Measurements from ENCODE around the gene TSPAN9. TPM values are rescaled to one million over a fixed set of nuclear protein-coding genes. Genes with fewer than 3 reads are reported as not detected.

Gene TSPAN9
- total RNA-seq, 2 donors from 2014 or later: 39.5 to 50.2 TPM

- H3K36me3 ChIP-seq: no peaks in the 10 kb centered on the region
- no peaks in the 10 kb centered on the region for H3K4me1 ChIP-seq (ENCODE audit: control insufficient read depth in 1 of 2, low read depth in 2 of 2)
- DNase-seq (ENCODE audit: low spot score) (no peak), ATAC-seq (ENCODE audit: insufficient number of reproducible peaks, low FRiP score, low read depth) (no peak)
- H3K4me3 ChIP-seq: no peak overlapping the region
- no peak overlapping the region for H3K27ac ChIP-seq
- no peaks in the 10 kb centered on the region for H3K9me3 ChIP-seq
- H3K27me3 ChIP-seq (replicated peaks; ENCODE audit: insufficient read depth): no peaks in the 10 kb centered on the region
- no peak for TF ChIP-seq CTCF (IDR thresholded peaks at IDR 0.05)
These were observed 99.6 kb downstream of the TSPAN9 start for GRCh38 chr12:3176754-3177153.

GRCh38 chr12:3177778-3178425 is 100.7 kb downstream of the TSPAN9 start:
- no peaks in the 10 kb centered on the region for H3K36me3 ChIP-seq
- no peaks in the 10 kb centered on the region for H3K27me3 ChIP-seq (replicated peaks; ENCODE audit: insufficient read depth)
- no peak overlapping the region for H3K27ac ChIP-seq
- no peak for DNase-seq (ENCODE audit: low spot score)
- H3K9me3 ChIP-seq: no peaks in the 10 kb centered on the region
- no peak overlapping the region for H3K4me3 ChIP-seq
- TF ChIP-seq CTCF (IDR thresholded peaks at IDR 0.05): no peak
- no peak for ATAC-seq (ENCODE audit: insufficient number of reproducible peaks, low FRiP score, low read depth)
- no peaks in the 10 kb centered on the region for H3K4me1 ChIP-seq (ENCODE audit: control insufficient read depth in 1 of 2, low read depth in 2 of 2)

- H3K4me1 ChIP-seq (ENCODE audit: control insufficient read depth in 1 of 2, low read depth in 2 of 2): no peaks in the 10 kb centered on the region
- no peaks in the 10 kb centered on the region for H3K9me3 ChIP-seq
- H3K4me3 ChIP-seq: no peak overlapping the region
- DNase-seq (ENCODE audit: low spot score) (no peak), ATAC-seq (ENCODE audit: insufficient number of reproducible peaks, low FRiP score, low read depth) (no peak)
- H3K36me3 ChIP-seq: no peaks in the 10 kb centered on the region
- no peaks in the 10 kb centered on the region for H3K27me3 ChIP-seq (replicated peaks; ENCODE audit: insufficient read depth)
- no peak overlapping the region for H3K27ac ChIP-seq
- no peak for TF ChIP-seq CTCF (IDR thresholded peaks at IDR 0.05)
These were observed 101.6 kb downstream of the TSPAN9 start for GRCh38 chr12:3178671-3179313.

GRCh38 chr12:3179731-3180130 is 102.6 kb downstream of the TSPAN9 start:
- Histone ChIP-seq H3K4me1 (ENCODE audit: control insufficient read depth in 1 of 2, low read depth in 2 of 2) (peaks cover 1 to 5% of the 10 kb centered on the region in 2 donors), H3K4me3 (no peak overlapping the region), H3K36me3 (no peaks in the 10 kb centered on the region), H3K27ac (no peak overlapping the region), H3K9me3 (no peaks in the 10 kb centered on the region), H3K27me3 (replicated peaks; ENCODE audit: insufficient read depth) (no peaks in the 10 kb centered on the region)
- no peak for ATAC-seq (ENCODE audit: insufficient number of reproducible peaks, low FRiP score, low read depth)
- TF ChIP-seq CTCF (IDR thresholded peaks at IDR 0.05): no peak
- DNase-seq (ENCODE audit: low spot score): no peak

- no peaks in the 10 kb centered on the region for H3K27me3 ChIP-seq (replicated peaks; ENCODE audit: insufficient read depth)
- DNase-seq (ENCODE audit: low spot score) (no peak), ATAC-seq (ENCODE audit: insufficient number of reproducible peaks, low FRiP score, low read depth) (no peak)
- TF ChIP-seq CTCF (IDR thresholded peaks at IDR 0.05): no peak
- no peak overlapping the region for H3K4me3 ChIP-seq
- no peaks in the 10 kb centered on the region for H3K9me3 ChIP-seq
- H3K36me3 ChIP-seq: no peaks in the 10 kb centered on the region
- no peak overlapping the region for H3K27ac ChIP-seq
- H3K4me1 ChIP-seq (ENCODE audit: control insufficient read depth in 1 of 2, low read depth in 2 of 2): peaks cover 20 to 32% of the 10 kb centered on the region in 2 donors
These were observed 105.2 kb downstream of the TSPAN9 start for GRCh38 chr12:3182426-3182825.

Measured in thoracic aorta (tissue), 2 donors.